T-helper 1 cell treated with Interleukin-12 subunit alpha and Interleukin-12 subunit beta and Interleukin-4 antibody, amounts not matched to agents 30 ng/mL and 1 ng/mL, for 36 hours (primary cell): ENCODE data around the gene CSTF1. TPM values are rescaled to one million over a fixed set of nuclear protein-coding genes. Genes with fewer than 3 reads are reported as not detected.
"Not testable (repeated sequence)": the region's sequence is repeated elsewhere in the genome, so short reads cannot be mapped to it uniquely, and the experiment has no call there.

Experiments
- intact Hi-C: fragments of 100-400 bp; cut with micrococcal nuclease; formaldehyde crosslinking; loops from one replicate; pipeline ENCODE4 v1.15.1; 2024
- total RNA-seq: library from RNA; stranded (reverse); gene quantifications from 2 replicates; pipeline ENCODE4 v1.2.3, GENCODE V29; 2022

The CSTF1 gene
- total RNA-seq, 1 donor from 2014 or later = 52.8 TPM

- intact Hi-C loops = loop anchor here (1.0 kb wide), 6 partner anchors 8 to 116 kb away; partner anchors contain the start of genes AURKA, CASS4, CSTF1 and RTF2
Observed at GRCh38 chr20:56400001-56400640, 7.7 kb downstream of the CSTF1 start.

- intact Hi-C loops = no loop called here
Observed at GRCh38 chr20:56403465-56403864, 11.0 kb downstream of the CSTF1 start.

GRCh38 chr20:56405356-56405755 lies 12.9 kb downstream of the CSTF1 start:
- intact Hi-C loops = not testable (repeated sequence)

GRCh38 chr20:56406910-56407309 lies 14.5 kb downstream of the CSTF1 start:
- intact Hi-C loops = no loop called here

- intact Hi-C loops = no loop called here
Observed at GRCh38 chr20:56409521-56409920, 17.1 kb downstream of the CSTF1 start.

GRCh38 chr20:56409956-56410355 lies 17.5 kb downstream of the CSTF1 start:
- intact Hi-C loops = no loop called here

- intact Hi-C loops = not testable (repeated sequence)
Observed at GRCh38 chr20:56411287-56411686, 18.8 kb downstream of the CSTF1 start.

GRCh38 chr20:56411759-56412472 lies 19.5 kb downstream of the CSTF1 start, which contains the start of gene CASS4:
TSS of gene CASS4 (plus strand) at chr20:56412260. CDS start at chr20:56412459, 199 bp downstream.
- intact Hi-C loops = loop anchor here (1.0 kb wide), 3 partner anchors 12 to 56 kb away; partner anchors contain the start of genes AURKA, CSTF1 and RTF2

GRCh38 chr20:56412473-56412790 lies 20.0 kb downstream of the CSTF1 start:
- intact Hi-C loops = loop anchor here (1.0 kb wide), 3 partner anchors 12 to 56 kb away; partner anchors contain the start of genes AURKA, CSTF1 and RTF2

- intact Hi-C loops = loop anchor here (1.0 kb wide), 3 partner anchors 13 to 55 kb away; partner anchors contain the start of genes AURKA, CSTF1 and RTF2
Observed at GRCh38 chr20:56412949-56413348, 20.5 kb downstream of the CSTF1 start.

- intact Hi-C loops = loop anchor here (1.0 to 2.0 kb wide), 4 partner anchors 14 to 56 kb away; no protein-coding TSS in a partner anchor
Observed at GRCh38 chr20:56414842-56415765, 22.7 kb downstream of the CSTF1 start.

- intact Hi-C loops = no loop called here
Observed at GRCh38 chr20:56417402-56417801, 25.0 kb downstream of the CSTF1 start.

GRCh38 chr20:56417911-56418310 lies 25.5 kb downstream of the CSTF1 start:
- intact Hi-C loops = no loop called here

- intact Hi-C loops = no loop called here
Observed at GRCh38 chr20:56418385-56418861, 26.0 kb downstream of the CSTF1 start.

- intact Hi-C loops = no loop called here
Observed at GRCh38 chr20:56420028-56420427, 27.6 kb downstream of the CSTF1 start.

- intact Hi-C loops = no loop called here
Observed at GRCh38 chr20:56420940-56421688, 28.7 kb downstream of the CSTF1 start.

- intact Hi-C loops = no loop called here
Observed at GRCh38 chr20:56422076-56422823, 29.8 kb downstream of the CSTF1 start.

GRCh38 chr20:56422824-56423189 lies 30.4 kb downstream of the CSTF1 start:
- intact Hi-C loops = no loop called here

- intact Hi-C loops = no loop called here
Observed at GRCh38 chr20:56423211-56423610, 30.8 kb downstream of the CSTF1 start.

GRCh38 chr20:56423886-56424285 lies 31.4 kb downstream of the CSTF1 start:
- intact Hi-C loops = no loop called here
